Stimulated activated CD4-positive, alpha-beta T cell treated with anti-CD3 and anti-CD28 coated beads, TNF-alpha, amount 100 ng/mL, for 48 hours (primary cell): Measurements from ENCODE around the gene UCN2.
"Not testable (repeated sequence)": the region's sequence is repeated elsewhere in the genome, so short reads cannot be mapped to it uniquely, and the experiment has no call there.

Source experiments
- DNase-seq, 3 donors: peaks; one replicate each; pipeline ENCODE4 v3.0.0-alpha.2; 2020; ENCODE audit warnings: low read depth in 3 of 3

UCN2 gene

DNA sequence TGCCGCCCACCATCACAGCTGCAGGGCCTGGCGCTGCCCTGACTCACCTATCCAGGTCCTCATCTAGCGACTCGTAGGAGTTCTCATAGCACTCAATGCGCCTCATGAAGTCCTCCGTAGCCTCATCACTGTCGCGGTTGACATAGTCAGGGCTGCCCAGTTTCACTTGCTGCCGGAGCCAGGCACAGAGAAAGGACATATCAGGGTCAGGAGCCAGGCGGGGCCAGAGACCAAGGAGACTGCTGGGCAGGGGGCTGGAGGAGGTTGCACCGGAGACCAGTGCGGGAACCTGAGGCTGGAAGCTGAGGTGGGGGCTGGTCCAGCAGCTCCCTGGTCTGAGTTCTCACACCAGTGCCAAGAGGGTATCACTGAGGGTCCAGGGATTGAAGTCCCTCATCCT, 25.1 kb downstream of the UCN2 start:
- DNase-seq = no peak

DNA sequence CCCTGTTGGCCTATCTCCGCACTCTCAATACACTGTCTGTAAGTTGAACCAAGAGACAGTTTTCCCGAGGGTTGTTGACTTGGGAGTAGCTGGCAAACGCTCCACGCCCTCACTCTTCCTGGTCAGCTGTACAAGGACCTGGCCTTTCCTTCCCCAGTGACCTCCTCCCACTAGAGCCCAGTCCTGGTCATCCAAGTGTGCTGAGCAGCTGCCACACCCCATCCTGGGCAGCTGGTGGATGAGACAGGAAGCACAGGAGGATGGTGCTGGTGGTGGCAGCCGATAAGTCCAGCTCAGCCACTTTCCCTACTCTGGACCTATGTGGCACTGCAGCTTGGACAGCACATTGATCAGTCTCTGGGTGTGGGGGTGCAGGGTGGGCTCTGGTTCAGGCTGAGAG, 26.8 kb downstream of the UCN2 start:
- DNase-seq = no peak

DNA sequence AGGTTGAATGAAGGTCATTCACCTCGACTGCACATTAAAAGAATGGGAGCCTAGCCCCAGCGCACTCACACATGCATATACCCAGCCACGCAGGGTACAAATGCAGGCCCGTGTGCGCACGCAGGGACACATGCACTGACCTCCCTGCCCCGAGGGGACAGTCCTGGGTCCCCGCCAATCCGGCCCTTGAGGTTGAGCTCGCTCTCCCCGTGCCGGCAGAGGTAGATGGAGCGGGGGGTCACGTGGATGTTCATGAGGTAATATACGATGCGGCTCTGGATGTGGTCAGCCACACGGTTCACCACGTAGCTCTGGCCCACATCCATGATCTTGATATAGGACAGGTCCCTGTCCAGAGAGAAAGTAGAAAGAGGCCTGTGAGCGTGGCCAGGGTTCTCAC, 27.5 kb downstream of the UCN2 start:
- DNase-seq = no peak

DNA sequence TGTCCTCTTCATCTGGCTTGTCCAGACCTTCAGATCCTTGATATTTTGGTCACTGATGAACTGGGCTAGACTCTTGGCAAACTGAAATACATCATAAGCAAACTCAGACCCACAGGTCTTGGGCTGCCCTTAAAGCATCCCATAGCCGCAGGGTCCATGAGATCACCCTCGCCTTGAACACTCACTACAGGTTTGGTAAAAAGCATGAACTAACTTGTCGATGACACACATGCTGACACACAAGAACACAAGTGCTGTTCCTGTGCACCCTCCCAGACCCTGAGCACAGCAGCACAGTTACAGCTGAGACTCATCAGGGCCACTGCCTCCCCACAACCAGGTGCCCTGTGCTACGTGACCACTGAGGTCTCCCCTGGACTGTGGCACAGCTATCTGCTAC, 28.0 kb downstream of the UCN2 start:
- DNase-seq = no peak

DNA sequence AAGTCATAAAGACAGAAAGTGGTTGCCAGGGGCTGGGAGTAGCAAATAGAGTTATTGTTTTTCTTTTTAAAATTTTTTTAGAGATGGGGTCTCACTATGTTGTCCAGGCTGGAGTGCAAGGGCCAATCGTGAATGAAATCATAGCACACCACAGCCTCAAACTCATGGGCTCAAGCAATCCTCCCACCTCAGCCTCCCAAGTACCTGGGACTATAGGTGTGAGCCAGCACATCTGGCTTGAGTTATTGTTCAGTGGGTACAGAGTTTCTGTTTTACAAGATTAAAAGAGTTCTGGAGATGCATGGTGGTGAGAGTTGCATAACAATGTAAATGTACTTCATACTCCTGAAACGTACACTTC, 30.6 kb downstream of the UCN2 start:
- DNase-seq = no peak

DNA sequence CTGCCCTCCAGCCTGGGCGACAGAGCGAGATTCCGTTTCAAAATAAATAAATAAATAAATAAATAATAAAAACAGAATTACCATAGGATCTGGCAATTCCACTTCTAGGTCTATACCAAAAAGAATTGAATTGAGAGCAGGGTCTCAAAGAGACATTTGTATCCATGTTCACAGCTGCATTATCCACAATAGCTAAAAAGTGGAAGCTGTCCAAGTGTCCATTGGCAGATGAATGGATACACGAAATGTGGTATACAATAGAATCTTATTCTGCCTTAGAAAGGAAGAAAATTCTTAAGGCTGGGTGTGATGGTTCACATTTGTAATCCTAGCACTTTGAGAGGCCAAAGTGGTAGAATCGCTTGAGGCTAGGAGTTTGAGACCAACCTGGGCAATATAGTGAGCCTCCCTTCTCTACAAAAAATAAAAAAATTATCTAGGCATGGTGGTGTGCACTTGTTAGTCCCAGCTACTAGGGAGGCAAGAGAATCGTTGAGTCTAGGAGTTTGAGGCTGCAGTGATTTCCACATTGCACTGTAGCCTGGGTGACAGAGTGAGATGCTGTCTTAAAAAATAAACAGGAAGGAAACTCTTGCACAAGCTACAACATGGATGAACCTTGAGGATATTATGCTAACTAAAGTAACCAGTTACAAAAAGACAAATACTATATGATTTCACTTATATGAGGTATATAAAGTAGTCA, 31.2 kb downstream of the UCN2 start:
- no peak for DNase-seq

DNA sequence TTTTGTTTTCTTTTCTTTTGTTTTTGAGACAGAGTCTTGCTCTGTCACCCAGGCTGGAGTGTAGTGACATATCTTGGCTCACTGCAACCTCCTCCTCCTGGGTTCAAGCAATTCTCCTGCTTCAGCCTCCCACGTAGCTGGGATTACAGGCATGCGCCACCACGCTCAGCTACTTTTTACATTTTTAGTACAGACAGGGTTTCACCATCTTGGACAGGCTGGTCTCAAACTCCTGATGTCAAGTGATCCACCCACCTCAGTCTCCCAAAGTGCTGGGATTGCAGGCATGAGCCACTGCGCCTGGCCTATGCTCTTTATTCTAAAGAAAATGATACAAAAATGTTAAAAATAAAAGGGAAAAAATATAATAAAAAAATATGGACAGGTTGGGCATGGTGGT, 32.9 kb downstream of the UCN2 start:
- DNase-seq = not testable (repeated sequence)

DNA sequence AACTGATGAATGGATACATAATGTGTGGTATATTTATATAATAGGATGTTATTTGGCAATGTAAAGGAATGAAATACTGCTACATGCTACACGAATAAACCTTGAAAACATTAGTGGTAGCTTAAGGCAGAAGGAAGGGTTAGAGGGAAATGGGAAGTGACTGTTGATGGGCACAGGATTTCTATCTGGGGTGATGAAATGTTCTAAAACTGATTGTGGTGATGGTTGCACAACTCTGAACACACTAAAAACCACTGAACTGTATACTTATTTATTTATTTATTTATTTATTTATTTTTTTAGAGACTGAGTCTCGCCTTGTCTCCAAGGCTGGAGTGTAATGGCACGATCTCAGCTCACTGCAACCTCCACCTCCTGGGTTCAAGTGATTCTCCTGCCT, 34.8 kb downstream of the UCN2 start:
- no peak for DNase-seq

DNA sequence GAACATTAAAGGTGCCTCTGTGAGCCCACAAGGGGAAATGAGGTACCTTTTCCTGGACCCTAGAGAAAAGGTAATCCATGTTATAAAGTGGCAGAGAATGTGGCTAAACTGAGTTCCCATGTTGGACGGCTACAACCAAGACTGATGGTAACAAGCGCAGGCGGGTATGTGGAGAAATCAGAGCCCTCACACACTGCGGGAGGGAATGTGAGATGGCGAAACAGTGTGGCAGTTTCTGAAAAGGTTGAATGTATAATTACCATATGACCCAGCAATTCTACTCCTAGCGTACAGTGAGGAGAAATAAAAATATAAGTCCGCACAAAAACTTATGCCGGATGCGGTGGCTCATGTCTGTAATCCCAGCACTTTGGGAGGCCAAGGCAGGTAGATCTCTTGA, 35.5 kb downstream of the UCN2 start:
- DNase-seq = no peak

DNA sequence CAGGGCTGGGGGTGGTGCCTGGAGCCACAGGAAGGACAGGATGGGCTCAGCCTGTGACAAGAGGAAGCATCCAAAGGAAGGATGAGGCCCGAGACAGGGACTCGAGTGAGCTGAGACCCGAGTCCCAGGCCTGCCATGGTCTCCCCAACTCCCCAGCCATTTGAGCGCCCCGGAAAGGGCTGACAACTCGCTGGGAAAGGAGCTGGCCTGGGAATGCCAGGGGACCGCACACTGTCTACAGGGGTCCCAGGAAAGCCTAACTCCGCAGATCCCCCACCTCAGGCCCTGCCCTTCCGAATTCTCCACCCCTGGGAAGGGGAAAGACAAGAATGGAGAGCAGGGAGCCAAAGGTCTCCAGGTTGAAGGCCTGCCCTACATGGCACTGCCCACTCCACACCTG, 38.6 kb downstream of the UCN2 start:
- DNase-seq = no peak

DNA sequence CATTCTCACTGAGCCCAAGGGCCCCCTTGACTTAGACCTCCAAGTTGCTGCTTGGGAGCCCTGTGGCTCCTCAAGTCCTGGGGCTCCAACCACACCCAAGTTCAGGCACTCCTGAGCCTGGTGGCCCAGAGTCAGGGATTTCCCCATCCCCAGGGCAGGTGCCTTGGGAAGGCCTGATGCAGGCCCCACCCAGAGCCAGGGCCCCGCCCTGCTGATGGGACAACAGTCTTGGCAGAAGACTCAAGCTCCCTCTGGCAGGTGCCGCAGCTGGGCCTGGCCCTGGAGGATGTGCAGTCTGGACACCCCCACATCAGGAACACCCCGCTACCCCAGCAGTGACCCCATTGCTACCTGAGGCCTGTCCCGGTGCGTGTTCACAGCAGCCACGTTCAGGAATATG, 41.9 kb downstream of the UCN2 start:
- DNase-seq = no peak

DNA sequence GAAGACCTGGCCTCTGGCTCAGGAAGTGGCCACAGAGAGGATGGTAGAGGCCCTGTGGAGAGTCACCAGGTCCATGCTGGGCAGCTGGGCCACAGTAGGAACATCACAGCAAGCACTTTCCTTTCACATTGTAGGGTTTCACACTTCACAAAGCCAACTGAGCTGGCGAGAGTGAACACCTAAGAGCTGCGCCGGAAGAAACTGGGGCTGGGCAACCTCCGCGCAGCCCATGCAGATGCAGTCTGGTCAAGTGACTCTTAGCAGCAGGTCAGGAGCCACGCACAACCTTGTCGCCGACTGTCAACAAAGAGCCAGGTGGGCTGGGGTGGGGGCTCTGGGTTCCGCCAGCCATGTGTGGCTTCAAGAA, 44.3 kb downstream of the UCN2 start:
- no peak for DNase-seq

DNA sequence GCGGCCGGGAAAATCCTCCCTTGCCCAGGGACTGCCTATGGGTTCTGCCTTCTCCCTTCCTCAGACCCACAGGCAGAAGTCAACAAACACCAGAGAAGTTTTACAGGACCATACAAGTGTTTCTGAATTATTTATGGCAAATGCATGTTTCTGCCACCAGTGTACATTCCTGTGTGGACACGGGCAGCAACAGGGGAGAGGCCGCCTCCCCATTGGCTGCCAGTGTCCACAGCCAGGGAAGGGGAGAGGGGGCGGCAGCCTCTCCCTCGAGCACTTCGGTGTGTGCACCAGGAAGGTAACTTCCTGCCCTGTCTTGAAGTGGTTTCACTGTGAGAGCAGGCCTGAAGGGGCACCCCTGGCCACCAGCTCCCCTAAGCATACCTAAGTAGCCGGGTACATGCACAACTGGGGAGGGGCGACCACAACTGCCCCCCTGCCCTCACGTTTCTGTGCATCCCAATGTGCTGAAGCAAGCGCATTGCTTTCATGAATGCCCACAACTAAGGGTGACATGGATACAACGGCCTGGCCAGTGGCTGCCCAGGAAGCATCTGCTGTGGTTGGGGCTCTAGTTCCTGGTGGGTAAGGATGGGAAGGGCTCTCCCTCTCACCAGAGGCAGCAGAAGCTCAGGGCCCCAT, 44.8 kb downstream of the UCN2 start:
- no peak for DNase-seq

DNA sequence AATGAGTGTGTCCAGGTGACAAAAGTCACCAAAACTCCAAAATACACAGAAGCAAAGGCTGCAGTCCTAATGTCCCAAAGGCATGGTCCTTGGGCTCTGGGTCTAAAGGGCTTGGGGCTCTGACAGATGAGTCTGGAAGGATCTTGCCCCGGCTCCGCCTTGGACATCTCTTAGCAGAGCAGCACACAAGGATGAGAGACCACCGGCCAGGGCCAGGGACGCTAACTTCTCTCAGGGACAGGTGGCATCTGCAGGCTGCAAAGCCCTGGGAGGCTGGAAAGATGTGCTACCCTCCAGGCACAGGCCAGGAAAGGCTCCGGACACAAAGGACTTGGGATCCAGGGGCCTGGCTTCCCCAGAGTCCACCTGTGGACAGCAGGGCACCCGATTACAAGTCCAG, 45.5 kb downstream of the UCN2 start:
- no peak for DNase-seq

DNA sequence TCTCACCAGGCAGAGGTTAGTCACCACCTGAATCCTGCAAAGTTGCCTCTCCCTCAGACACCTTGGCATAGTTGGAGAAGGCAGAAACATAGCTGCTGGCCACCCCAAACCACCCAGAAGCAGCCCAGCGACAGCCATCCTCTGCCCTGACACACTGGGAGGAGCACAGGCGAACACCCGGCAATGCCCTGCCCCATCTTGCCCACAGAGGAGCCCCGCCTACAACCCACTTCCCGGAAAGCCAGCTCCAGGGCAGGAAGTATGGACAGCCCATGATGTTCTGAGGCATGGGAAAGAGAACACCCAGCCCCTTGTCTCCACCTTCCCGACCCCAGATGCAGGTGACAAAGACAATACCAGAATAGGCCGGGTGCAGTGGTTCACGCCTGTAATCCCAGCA, 47.0 kb downstream of the UCN2 start:
- DNase-seq = no peak

DNA sequence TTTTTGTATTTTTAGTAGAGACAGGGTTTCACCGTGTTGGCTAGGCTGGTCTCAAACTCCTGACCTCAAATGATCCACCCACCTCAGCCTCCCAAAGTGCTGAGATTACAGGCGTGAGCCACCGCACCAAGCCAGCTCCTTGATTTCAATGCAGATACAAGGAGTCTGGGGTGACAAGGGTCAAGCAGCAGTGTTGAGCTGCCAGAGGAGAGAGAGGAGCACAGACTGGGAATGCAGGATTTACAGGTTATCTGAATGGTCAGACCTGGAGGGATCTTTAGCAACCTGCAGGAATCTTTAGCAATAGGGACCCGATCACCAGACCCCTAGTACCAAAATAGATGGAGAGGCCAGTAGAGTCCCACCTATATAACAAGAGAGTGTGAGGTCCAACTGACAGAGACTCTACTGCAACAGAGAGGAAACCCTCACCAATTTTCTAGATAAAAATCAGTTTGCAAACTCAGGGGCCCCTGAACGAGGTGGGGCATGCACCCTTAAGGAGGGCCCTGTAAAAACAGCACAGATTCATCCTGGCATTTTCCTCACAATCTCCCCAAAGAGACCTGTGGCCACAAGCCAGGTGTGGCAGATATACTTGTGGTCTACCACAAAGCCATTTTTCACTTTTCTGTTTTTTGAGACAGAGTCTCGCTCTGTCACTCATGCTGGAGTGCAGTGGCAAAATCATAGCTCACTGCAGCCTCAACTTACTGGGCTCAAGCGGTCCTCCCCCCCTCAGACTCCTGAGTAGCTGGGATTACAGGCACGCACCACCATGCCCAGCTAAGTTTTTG, 49.0 kb downstream of the UCN2 start:
- no peak for DNase-seq
